Measurements from ENCODE around the gene GLB1L2.

GLB1L2 gene

GRCh38 chr11:134383576-134384221 is 51.9 kb downstream of the GLB1L2 start:
- TF ChIP-seq CTCF (IDR thresholded peaks at IDR 0.05; ENCODE audit: low read depth, low read length) = no peak
- DNase-seq (ENCODE audit: low read depth in 2 of 2) = no peak
- no peak overlapping the region for H3K4me3 ChIP-seq (replicated peaks in 1 of 2; ENCODE audit: low read depth in 2 of 2, low read length in 2 of 2)

GRCh38 chr11:134384406-134384805 is 52.6 kb downstream of the GLB1L2 start:
- no peak for TF ChIP-seq CTCF (IDR thresholded peaks at IDR 0.05; ENCODE audit: low read depth, low read length)
- no peak for DNase-seq (ENCODE audit: low read depth in 2 of 2)
- no peak overlapping the region for H3K4me3 ChIP-seq (replicated peaks in 1 of 2; ENCODE audit: low read depth in 2 of 2, low read length in 2 of 2)

GRCh38 chr11:134385171-134385570 is 53.4 kb downstream of the GLB1L2 start:
- TF ChIP-seq CTCF (IDR thresholded peaks at IDR 0.05; ENCODE audit: low read depth, low read length) = no peak
- DNase-seq (ENCODE audit: low read depth in 2 of 2) = no peak
- H3K4me3 ChIP-seq (replicated peaks in 1 of 2; ENCODE audit: low read depth in 2 of 2, low read length in 2 of 2) = no peak overlapping the region

- TF ChIP-seq CTCF (IDR thresholded peaks at IDR 0.05; ENCODE audit: low read depth, low read length) = no peak
- no peak overlapping the region for H3K4me3 ChIP-seq (replicated peaks in 1 of 2; ENCODE audit: low read depth in 2 of 2, low read length in 2 of 2)
- no peak for DNase-seq (ENCODE audit: low read depth in 2 of 2)
These were observed 54.2 kb downstream of the GLB1L2 start for GRCh38 chr11:134385774-134386565.

GRCh38 chr11:134386945-134387344 is 55.2 kb downstream of the GLB1L2 start:
- no peak for TF ChIP-seq CTCF (IDR thresholded peaks at IDR 0.05; ENCODE audit: low read depth, low read length)
- DNase-seq (ENCODE audit: low read depth in 2 of 2) = no peak
- no peak overlapping the region for H3K4me3 ChIP-seq (replicated peaks in 1 of 2; ENCODE audit: low read depth in 2 of 2, low read length in 2 of 2)

GRCh38 chr11:134387501-134387900 is 55.7 kb downstream of the GLB1L2 start:
- no peak for TF ChIP-seq CTCF (IDR thresholded peaks at IDR 0.05; ENCODE audit: low read depth, low read length)

More at GRCh38 chr11:134387501-134387900, 55.7 kb downstream of the GLB1L2 start:
- DNase-seq (ENCODE audit: low read depth in 2 of 2) = no peak
- no peak overlapping the region for H3K4me3 ChIP-seq (replicated peaks in 1 of 2; ENCODE audit: low read depth in 2 of 2, low read length in 2 of 2)

Data from cardiac fibroblast (primary cell).